Sigmoid colon (tissue), 7 donors: Measurements from ENCODE around the gene SSBP1. TPM values are rescaled to one million over a fixed set of nuclear protein-coding genes. Genes with fewer than 3 reads are reported as not detected.

Experiments used
- DNase-seq: peaks from one replicate; pipeline ENCODE4 v3.0.0-alpha.2; 2019
- H3K27ac ChIP-seq, 4 donors: fragments of 200-600 bp; sonication (generic); one replicate each; pipeline ENCODE4 v1.5.1; 2016 to 2019; ENCODE audit warnings: mild to moderate bottlenecking in 1 of 4
- H3K27me3 ChIP-seq, 3 donors: fragments of 200-600 bp; sonication (generic); one replicate each; pipeline ENCODE4 v1.5.1; 2019; ENCODE audit warnings: mild to moderate bottlenecking in 1 of 3
- H3K36me3 ChIP-seq, 4 donors: fragments of 200-600 bp; sonication (generic); one replicate each; pipeline ENCODE4 v1.5.1; 2016 to 2019
- H3K4me1 ChIP-seq, 4 donors: fragments of 200-600 bp; sonication (generic); one replicate each; pipeline ENCODE4 v1.5.1; 2017 to 2019
- H3K4me3 ChIP-seq, 4 donors: fragments of 200-600 bp; sonication (generic); one replicate each; pipeline ENCODE4 v1.5.1; 2017 to 2019; ENCODE audit warnings: mild to moderate bottlenecking in 2 of 4, moderate library complexity in 1 of 4
- H3K9me3 ChIP-seq, 4 donors: fragments of 200-600 bp in 3 of 4; sonication (generic) in 3 of 4; one replicate each; pipeline versions ENCODE4 v1.5.1 to v1.6.1; 2013 to 2019
- CTCF ChIP-seq, 4 experiments: fragments of 450-650 bp in 3 of 4; fragments of 200-600 bp in 1 of 4; IDR thresholded peaks; one replicate each; pipeline ENCODE4 v1.5.1; 2016 to 2019; ENCODE audit warnings: antibody characterized with exemption in 4 of 4, mild to moderate bottlenecking in 3 of 4, moderate library complexity in 2 of 4
- EP300 ChIP-seq, 4 donors: sonication (generic); formaldehyde crosslinking; IDR thresholded peaks; one replicate each; pipeline ENCODE4 v1.6.1; 2017; ENCODE audit warnings: antibody characterized with exemption in 4 of 4
- POLR2A ChIP-seq, 2 donors: fragments of 450-650 bp; IDR thresholded peaks; one replicate each; pipeline ENCODE4 v1.6.1; 2016; ENCODE audit warnings: antibody characterized with exemption in 2 of 2, mild to moderate bottlenecking in 2 of 2, moderate library complexity in 2 of 2
- POLR2AphosphoS5 ChIP-seq, 4 donors: sonication (generic); formaldehyde crosslinking; IDR thresholded peaks; one replicate each; pipeline ENCODE4 v1.6.1; 2017; ENCODE audit warnings: antibody characterized with exemption in 4 of 4
- WGBS, 2 donors: extraction: QIAGEN DNeasy Blood & Tissue Kit; methylation state at CpG; one replicate each; pipeline ENCODE4 v1.1.7; 2013; 5-methylcytosine and 5-hydroxymethylcytosine counted together
- intact Hi-C: fragments of 100-400 bp; cut with DNase I; formaldehyde crosslinking; loops from one replicate; pipeline ENCODE4 v1.15.1; 2023
- polyA plus RNA-seq, 3 donors: library from polyadenylated mRNA; stranded (reverse); fragments of 200-250 nt; gene quantifications; one replicate each; pipeline ENCODE4 v1.2.3, GENCODE V29; 2013
- small RNA-seq, 3 donors: library from RNA; depleted of rRNA; stranded (forward); fragments of <200 nt; gene quantifications; one replicate each; pipeline ENCODE3, GENCODE V24; 2016
- total RNA-seq, 4 donors: library from RNA; depleted of rRNA; stranded (reverse); fragments of >200 nt; gene quantifications; one replicate each; pipeline ENCODE4 v1.1.0, GENCODE V29; 2016
- donor health status: healthy with polysubstance abuse.
- donor health status: Bipolar disorder and iron deficiency.
- donor health status: healthy.

Gene SSBP1
- total and polyA plus RNA-seq, 7 donors = 77.0 to 205 (median 137) TPM

GRCh38 chr7:141785706-141786552 is 47.8 kb downstream of the SSBP1 start:
- intact Hi-C loops = no loop called here
- H3K9me3 ChIP-seq = no peaks in the 10 kb centered on the region
- H3K4me3 ChIP-seq = no peak overlapping the region
- peaks cover 0 to 13% (median 0%) of the 10 kb centered on the region in 4 donors for H3K36me3 ChIP-seq
- WGBS, 2 donors = 71 to 80% methylated on average over 13 of the region's 13 CpGs
- no peak overlapping the region for H3K27ac ChIP-seq
- TF ChIP-seq EP300 (IDR thresholded peaks at IDR 0.05) (no peak), CTCF (IDR thresholded peaks at IDR 0.05) (peak in 3 of 4 experiments; percentile 5 to 53 (median 16))
- H3K4me1 ChIP-seq = no peaks in the 10 kb centered on the region
- H3K27me3 ChIP-seq = no peaks in the 10 kb centered on the region
- DNase-seq = no peak

GRCh38 chr7:141788296-141788695 is 50.1 kb downstream of the SSBP1 start:
- TF ChIP-seq EP300 (IDR thresholded peaks at IDR 0.05) = no peak
- no peak for TF ChIP-seq POLR2A (IDR thresholded peaks at IDR 0.05)
- no peak for TF ChIP-seq POLR2AphosphoS5 (IDR thresholded peaks at IDR 0.05)
- no peak for TF ChIP-seq CTCF (IDR thresholded peaks at IDR 0.05)
- Histone ChIP-seq H3K4me1 (no peaks in the 10 kb centered on the region), H3K4me3 (no peak overlapping the region), H3K9me3 (no peaks in the 10 kb centered on the region), H3K27ac (no peak overlapping the region), H3K27me3 (no peaks in the 10 kb centered on the region), H3K36me3 (peaks cover 0 to 17% (median 0%) of the 10 kb centered on the region in 4 donors)
- DNase-seq = no peak
- intact Hi-C loops = no loop called here
- WGBS, 2 donors = 90 to 96% methylated on average over 2 of the region's 2 CpGs

GRCh38 chr7:141789917-141790316 is 51.8 kb downstream of the SSBP1 start, which contains the start of gene TAS2R5:
Gene TAS2R5, plus strand, starts transcription at chr7:141790217. Its CDS starts 145 bp downstream, at chr7:141790362.
- 85 to 95% methylated on average over 5 of the region's 5 CpGs for WGBS, 2 donors
- intact Hi-C loops = no loop called here
- H3K27me3 ChIP-seq = no peaks in the 10 kb centered on the region
- TF ChIP-seq POLR2A (IDR thresholded peaks at IDR 0.05) (no peak), CTCF (IDR thresholded peaks at IDR 0.05) (no peak), POLR2AphosphoS5 (IDR thresholded peaks at IDR 0.05) (no peak), EP300 (IDR thresholded peaks at IDR 0.05) (no peak)
- no peak within 1 kb of the TSS for H3K27ac ChIP-seq
- no peak for DNase-seq
- no peak within 1 kb of the TSS for H3K4me3 ChIP-seq
- H3K4me1 ChIP-seq = no peaks in the 10 kb centered on the region
- no peaks in the 10 kb centered on the region for H3K9me3 ChIP-seq
- H3K36me3 ChIP-seq = peaks cover 0 to 17% (median 0%) of the 10 kb centered on the region in 4 donors

- H3K4me3 ChIP-seq = no peak overlapping the region
- intact Hi-C loops = no loop called here
- TF ChIP-seq POLR2AphosphoS5 (IDR thresholded peaks at IDR 0.05) = no peak
- no peak for TF ChIP-seq CTCF (IDR thresholded peaks at IDR 0.05)
- TF ChIP-seq EP300 (IDR thresholded peaks at IDR 0.05) = no peak
- no peak for TF ChIP-seq POLR2A (IDR thresholded peaks at IDR 0.05)
- no peaks in the 10 kb centered on the region for H3K4me1 ChIP-seq
- no peaks in the 10 kb centered on the region for H3K27me3 ChIP-seq
- DNase-seq = no peak
- H3K9me3 ChIP-seq = no peaks in the 10 kb centered on the region
- peaks cover 0 to 16% (median 0%) of the 10 kb centered on the region in 4 donors for H3K36me3 ChIP-seq
- WGBS, 2 donors = 88 to 90% methylated on average over 2 of the region's 2 CpGs
- no peak overlapping the region for H3K27ac ChIP-seq
Observed at GRCh38 chr7:141792526-141792925, 54.4 kb downstream of the SSBP1 start.

Small RNA genes lying within 50 kb of the gene (small RNA-seq; reads per million reads assigned to genes)
- 0 reads per million in 3 donors for gene RNU1-82P

Other genes starting within 250 kb of the SSBP1 start
- 10 to 100 TPM; 15.5 to 21.3 (median 19.2) TPM for gene AGK, start 186.9 kb upstream of the SSBP1 start, total RNA-seq
- gene AGK, start 186.9 kb upstream of the SSBP1 start, polyA plus RNA-seq = 10 to 100 TPM in 1 of 3 donors, 1 to 10 TPM in 2; 7.8 to 12.3 (median 9.2) TPM
- gene DENND11, start 36.2 kb upstream of the SSBP1 start, total RNA-seq = 10 to 100 TPM; 14.3 to 17.1 (median 15.6) TPM
- 10 to 100 TPM in 2 of 3 donors, 1 to 10 TPM in 1; 6.0 to 13.4 (median 11.1) TPM for gene DENND11, start 36.2 kb upstream of the SSBP1 start, polyA plus RNA-seq
- not detected for gene WEE2, start 30.0 kb upstream of the SSBP1 start, total RNA-seq
- under 1 TPM in 1 of 3 donors, not detected in 2; 0.20 TPM for gene WEE2, start 30.0 kb upstream of the SSBP1 start, polyA plus RNA-seq
- gene TAS2R3, start 25.7 kb downstream of the SSBP1 start, total RNA-seq = 1 to 10 TPM in 2 of 4 donors, under 1 TPM in 2; 0.66 to 3.8 (median 1.3) TPM
- gene TAS2R3, start 25.7 kb downstream of the SSBP1 start, polyA plus RNA-seq = under 1 TPM in 1 of 3 donors, not detected in 2; 0.71 TPM
- 1 to 10 TPM; 1.1 to 1.5 (median 1.4) TPM for gene TAS2R4, start 38.3 kb downstream of the SSBP1 start, total RNA-seq
- gene TAS2R4, start 38.3 kb downstream of the SSBP1 start, polyA plus RNA-seq = under 1 TPM in 1 of 3 donors, not detected in 2; 0.48 TPM
- 1 to 10 TPM in 3 of 4 donors, under 1 TPM in 1; 0.99 to 3.7 (median 2.1) TPM for gene TAS2R5, start 51.9 kb downstream of the SSBP1 start, total RNA-seq
- 1 to 10 TPM in 1 of 3 donors, not detected in 2; 1.3 TPM for gene TAS2R5, start 51.9 kb downstream of the SSBP1 start, polyA plus RNA-seq
- gene PRSS37, start 103.1 kb downstream of the SSBP1 start, total RNA-seq = not detected
- not detected for gene PRSS37, start 103.1 kb downstream of the SSBP1 start, polyA plus RNA-seq
- not detected for gene OR9A4, start 178.0 kb downstream of the SSBP1 start, total RNA-seq
- not detected for gene OR9A4, start 178.0 kb downstream of the SSBP1 start, polyA plus RNA-seq
- under 1 TPM in 2 of 4 donors, not detected in 2; 0.33 to 0.83 TPM for gene CLEC5A, start 208.6 kb downstream of the SSBP1 start, total RNA-seq
- gene CLEC5A, start 208.6 kb downstream of the SSBP1 start, polyA plus RNA-seq = 1 to 10 TPM in 1 of 3 donors, under 1 TPM in 2; 0.03 to 1.8 (median 0.60) TPM
- gene TAS2R38, start 235.4 kb downstream of the SSBP1 start, total RNA-seq = not detected
- gene TAS2R38, start 235.4 kb downstream of the SSBP1 start, polyA plus RNA-seq = not detected